HUES6 (cell line): ENCODE data around the gene IRF2BP2.

Source experiments
- H3K27ac ChIP-seq: 2 replicates; pipeline ENCODE4 v1.7.0; 2013; ENCODE audit warnings: low read depth, mild to moderate bottlenecking, low read length, inconsistent platforms
- H3K27me3 ChIP-seq: 2 replicates; pipeline ENCODE4 v1.6.1; 2013; ENCODE audit warnings: low read length; ENCODE audit not compliant: control insufficient read depth, insufficient read depth
- H3K36me3 ChIP-seq: 2 replicates; pipeline ENCODE4 v1.6.1; 2013; ENCODE audit warnings: low read length; ENCODE audit not compliant: control insufficient read depth, insufficient read depth
- H3K4me1 ChIP-seq: 2 replicates; pipeline ENCODE4 v1.6.1; 2013; ENCODE audit warnings: low read length; ENCODE audit not compliant: control insufficient read depth, insufficient read depth
- H3K4me3 ChIP-seq: 2 replicates; pipeline ENCODE4 v1.5.1; 2013; ENCODE audit warnings: low read depth, low read length
- H3K9ac ChIP-seq: one replicate; pipeline ENCODE4 v1.6.1; 2013; ENCODE audit warnings: mild to moderate bottlenecking, low read length
- H3K9me3 ChIP-seq: 2 replicates; pipeline ENCODE4 v1.6.1; 2013; ENCODE audit warnings: low read depth, low read length; ENCODE audit not compliant: control insufficient read depth, insufficient read depth

IRF2BP2 gene

DNA sequence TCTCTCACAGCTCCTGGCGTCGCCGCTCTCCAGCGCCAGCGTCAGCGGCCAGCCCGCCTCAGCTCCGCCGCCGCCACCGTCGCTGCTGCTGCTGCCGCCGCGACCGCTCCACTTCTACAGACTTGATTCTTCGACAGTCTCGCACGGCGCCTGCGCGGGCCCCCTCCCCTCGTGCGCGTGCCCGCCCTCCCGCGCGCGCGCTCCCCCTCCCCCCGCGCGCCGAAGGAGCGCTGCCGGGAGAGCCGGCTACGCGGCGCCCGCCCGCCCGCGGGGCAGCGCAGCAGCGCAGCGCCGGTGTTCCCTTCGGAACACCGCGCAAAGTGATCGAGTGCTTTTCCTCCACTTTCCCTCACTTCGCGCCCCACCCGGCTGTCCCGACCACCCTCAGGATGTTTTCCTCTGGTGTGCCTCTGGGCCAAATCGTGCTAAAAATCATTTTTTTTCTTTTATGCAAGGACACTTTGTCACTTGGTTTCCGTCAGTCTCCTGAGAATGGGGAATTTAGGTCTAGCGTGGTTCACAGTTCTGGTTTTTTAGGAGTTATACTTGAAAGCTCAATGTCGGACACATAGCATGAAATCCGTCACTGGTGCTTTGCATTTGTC, at the start of gene IRF2BP2:
Gene IRF2BP2, minus strand, starts transcription at position 118 of the 605 bp plus-strand sequence. CDS start 684 bp downstream, outside the sequence.
- H3K27me3 ChIP-seq = no peaks in the 10 kb centered on the region
- no peaks in the 10 kb centered on the region for H3K9me3 ChIP-seq
- peak within 1 kb of the TSS; percentile 97 for H3K9ac ChIP-seq
- peak within 1 kb of the TSS; percentile 95 for H3K27ac ChIP-seq
- peak within 1 kb of the TSS; percentile 76 for H3K4me3 ChIP-seq
- peaks cover 31% of the 10 kb centered on the region for H3K36me3 ChIP-seq
- peaks cover 44% of the 10 kb centered on the region for H3K4me1 ChIP-seq

- Histone ChIP-seq H3K4me3 (no peak overlapping the region), H3K27me3 (no peaks in the 10 kb centered on the region; the same call in 1 of the 2 replicates), H3K9ac (no peak overlapping the region), H3K27ac (no peak overlapping the region), H3K36me3 (no peaks in the 10 kb centered on the region), H3K9me3 (no peaks in the 10 kb centered on the region), H3K4me1 (peaks cover 33% of the 10 kb centered on the region)
Measured at GRCh38 chr1:234659538-234659937, 49.6 kb upstream of the IRF2BP2 start.

DNA sequence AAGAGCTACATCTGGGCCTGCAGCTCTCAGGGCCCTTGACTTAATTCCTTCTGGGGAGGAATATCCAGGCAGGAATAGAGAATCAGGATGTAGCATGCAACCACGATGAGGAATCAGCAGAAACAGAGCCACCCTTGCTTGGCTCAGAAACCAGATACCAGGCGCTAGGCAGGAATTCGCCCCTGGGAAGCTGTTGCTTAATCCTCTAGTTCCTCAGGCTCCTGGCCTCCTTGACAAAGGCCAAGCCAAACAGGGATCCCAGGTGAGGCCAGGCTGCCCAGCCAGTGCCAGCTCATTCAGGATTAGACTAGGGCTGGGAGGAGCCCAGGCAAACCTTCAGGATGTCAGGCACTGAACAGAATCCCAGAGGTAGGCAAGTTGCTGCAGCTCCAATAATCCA, 48.2 kb upstream of the IRF2BP2 start:
- H3K4me3 ChIP-seq = no peak overlapping the region
- H3K9me3 ChIP-seq = no peaks in the 10 kb centered on the region
- H3K36me3 ChIP-seq = no peaks in the 10 kb centered on the region
- no peak overlapping the region for H3K9ac ChIP-seq
- H3K4me1 ChIP-seq = peaks cover 33% of the 10 kb centered on the region
- H3K27ac ChIP-seq = no peak overlapping the region
- no peaks in the 10 kb centered on the region; the same call in 1 of the 2 replicates for H3K27me3 ChIP-seq

DNA sequence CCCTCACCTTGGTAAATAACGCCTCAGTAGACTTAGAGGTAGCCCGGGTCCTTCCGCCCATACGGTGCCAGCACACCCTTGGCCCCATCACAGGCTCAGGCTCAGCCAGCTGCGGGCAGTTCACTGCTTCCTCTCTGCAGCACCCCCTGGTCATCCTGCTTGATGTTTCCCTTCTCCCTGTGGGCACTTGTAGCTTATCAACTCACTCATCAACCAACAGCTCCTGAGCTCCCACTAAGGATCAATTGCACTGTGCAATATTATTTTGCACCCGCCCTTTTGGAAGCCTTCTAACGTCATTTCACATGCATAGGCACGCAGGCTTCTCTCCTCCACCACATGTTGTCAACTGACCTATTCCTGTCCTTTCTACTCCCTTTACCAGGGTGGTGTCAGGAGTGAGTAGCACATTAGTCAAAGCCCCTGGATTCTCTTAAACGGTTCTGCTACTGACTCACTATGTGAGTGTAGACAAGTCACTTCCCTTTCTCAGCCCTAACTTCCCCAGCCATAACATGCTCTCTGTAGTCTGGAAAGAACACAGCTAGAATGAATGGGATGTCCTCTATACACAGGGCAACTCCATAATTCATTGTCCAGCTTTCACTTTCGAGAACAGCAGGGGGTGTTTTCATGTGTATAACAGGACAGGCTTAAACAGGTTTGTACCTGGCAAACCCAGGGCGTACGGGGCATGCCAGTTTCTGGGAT, 47.1 kb upstream of the IRF2BP2 start:
- no peak overlapping the region for H3K9ac ChIP-seq
- no peak overlapping the region for H3K4me3 ChIP-seq

DNA sequence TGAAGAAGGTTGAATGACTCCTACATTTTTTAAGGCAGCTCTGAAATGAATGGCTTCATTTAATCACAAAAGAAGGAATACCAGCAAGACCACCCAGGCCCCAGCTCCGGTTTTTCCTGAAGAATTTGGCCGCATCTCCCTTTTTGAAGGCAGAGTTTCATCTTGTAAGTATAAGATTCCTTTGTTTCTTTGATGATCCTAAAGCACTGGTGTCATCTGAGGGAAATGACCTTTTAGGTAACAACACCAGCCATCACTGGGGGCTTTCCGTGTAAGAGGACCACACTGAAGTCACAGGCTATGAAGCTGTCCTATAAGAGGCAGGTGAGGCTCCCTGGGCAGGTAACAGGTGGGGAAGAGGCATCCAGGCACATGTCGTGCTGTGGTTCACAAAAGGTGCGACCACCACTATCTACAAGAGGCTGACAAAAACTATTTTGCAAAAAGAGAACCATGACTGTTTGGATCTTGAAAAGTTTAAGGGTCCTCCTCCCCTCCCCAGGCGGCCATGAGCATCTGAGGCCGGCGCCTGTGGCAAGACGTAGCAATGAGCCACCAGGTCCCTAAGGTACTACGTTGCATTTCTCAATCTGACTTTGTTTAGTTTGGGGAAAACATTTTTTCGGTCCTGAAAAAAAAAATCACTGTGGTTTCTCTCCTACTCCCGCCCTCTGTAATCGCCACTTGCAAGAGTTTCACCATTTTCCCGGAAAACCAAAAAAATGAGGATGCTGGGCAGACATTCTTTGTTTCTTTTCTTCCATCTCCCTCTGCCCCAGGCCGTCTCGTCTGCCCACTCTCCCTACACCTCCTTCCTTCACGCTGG, 46.3 kb upstream of the IRF2BP2 start:
- peaks cover 33% of the 10 kb centered on the region for H3K4me1 ChIP-seq
- no peak overlapping the region for H3K27ac ChIP-seq

More for the DNA sequence above, 47.1 kb upstream of the IRF2BP2 start:
- Histone ChIP-seq H3K9me3 (no peaks in the 10 kb centered on the region), H3K27me3 (no peaks in the 10 kb centered on the region), H3K4me1 (peaks cover 33% of the 10 kb centered on the region), H3K36me3 (no peaks in the 10 kb centered on the region), H3K27ac (no peak overlapping the region)

DNA sequence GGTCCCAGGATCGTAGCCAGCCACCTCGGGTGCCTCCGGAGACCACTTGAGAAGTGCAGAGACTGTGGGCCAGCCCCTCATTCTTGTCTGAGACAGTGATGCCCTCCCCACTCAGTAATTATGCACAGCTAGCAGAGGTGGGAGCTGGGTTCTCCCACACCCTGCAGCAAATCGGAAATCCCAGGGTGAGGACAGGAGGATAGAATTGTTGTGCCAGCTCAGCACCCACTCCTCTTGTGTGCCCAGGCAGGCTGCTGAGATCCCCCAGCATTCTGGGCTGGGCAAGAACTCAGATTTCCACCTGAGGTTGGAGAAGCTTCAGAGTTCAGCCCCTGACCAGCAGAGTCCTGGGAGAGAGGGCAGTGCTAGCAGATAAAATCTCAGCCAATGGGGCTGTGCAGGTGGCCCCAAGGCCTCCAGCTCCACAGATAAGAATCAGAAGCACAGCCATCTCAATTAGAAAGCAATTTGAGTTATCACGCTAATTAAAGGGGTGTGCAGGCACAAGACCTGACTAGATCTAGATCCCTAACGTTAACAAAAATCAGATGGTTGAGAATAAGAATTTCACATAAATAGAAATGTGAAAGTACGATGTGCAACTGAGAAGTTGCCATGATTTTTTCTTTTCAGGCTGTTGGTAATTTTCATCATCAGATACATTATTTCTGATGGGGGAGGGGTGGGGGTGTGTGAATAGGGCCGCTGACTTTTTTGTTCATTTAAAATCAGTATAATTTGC, 45.5 kb upstream of the IRF2BP2 start:
- Histone ChIP-seq H3K27me3 (no peaks in the 10 kb centered on the region), H3K27ac (no peak overlapping the region)

More for the DNA sequence above, 46.3 kb upstream of the IRF2BP2 start:
- no peak overlapping the region for H3K9ac ChIP-seq
- H3K36me3 ChIP-seq = no peaks in the 10 kb centered on the region
- no peak overlapping the region for H3K4me3 ChIP-seq
- no peaks in the 10 kb centered on the region for H3K9me3 ChIP-seq
- H3K27me3 ChIP-seq = no peaks in the 10 kb centered on the region

GRCh38 chr1:234654002-234654733, 44.2 kb upstream of the IRF2BP2 start:
- Histone ChIP-seq H3K9ac (no peak overlapping the region), H3K27ac (no peak overlapping the region), H3K9me3 (no peaks in the 10 kb centered on the region), H3K27me3 (no peaks in the 10 kb centered on the region), H3K4me1 (peaks cover 33% of the 10 kb centered on the region), H3K4me3 (no peak overlapping the region), H3K36me3 (no peaks in the 10 kb centered on the region)

More for the DNA sequence above, 45.5 kb upstream of the IRF2BP2 start:
- H3K9ac ChIP-seq = no peak overlapping the region
- H3K4me3 ChIP-seq = no peak overlapping the region
- H3K4me1 ChIP-seq = peaks cover 33% of the 10 kb centered on the region
- H3K9me3 ChIP-seq = no peaks in the 10 kb centered on the region
- H3K36me3 ChIP-seq = no peaks in the 10 kb centered on the region

GRCh38 chr1:234649432-234650081, 39.6 kb upstream of the IRF2BP2 start:
- H3K27me3 ChIP-seq = no peaks in the 10 kb centered on the region
- H3K4me1 ChIP-seq = no peaks in the 10 kb centered on the region
- H3K9me3 ChIP-seq = 0 out of 2 replicates have a peak, but pooled peaks cover 5% of the 10 kb centered on the region
- no peaks in the 10 kb centered on the region for H3K36me3 ChIP-seq
- no peak overlapping the region for H3K9ac ChIP-seq
- no peak overlapping the region for H3K27ac ChIP-seq
- H3K4me3 ChIP-seq = no peak overlapping the region

GRCh38 chr1:234647758-234648157, 37.8 kb upstream of the IRF2BP2 start:
- Histone ChIP-seq H3K27me3 (no peaks in the 10 kb centered on the region), H3K36me3 (no peaks in the 10 kb centered on the region), H3K27ac (no peak overlapping the region), H3K9ac (no peak overlapping the region), H3K9me3 (0 out of 2 replicates have a peak, but pooled peaks cover 5% of the 10 kb centered on the region), H3K4me1 (no peaks in the 10 kb centered on the region), H3K4me3 (no peak overlapping the region)

GRCh38 chr1:234647245-234647644, 37.3 kb upstream of the IRF2BP2 start:
- no peak overlapping the region for H3K27ac ChIP-seq
- no peaks in the 10 kb centered on the region for H3K27me3 ChIP-seq
- H3K4me1 ChIP-seq = no peaks in the 10 kb centered on the region
- H3K4me3 ChIP-seq = no peak overlapping the region
- H3K36me3 ChIP-seq = no peaks in the 10 kb centered on the region
- H3K9ac ChIP-seq = no peak overlapping the region
- 0 out of 2 replicates have a peak, but pooled peaks cover 5% of the 10 kb centered on the region for H3K9me3 ChIP-seq
